Prostate gland (tissue), 2 donors: ENCODE results near the gene SLC39A1.
"Not testable (repeated sequence)": the region's sequence is repeated elsewhere in the genome, so short reads cannot be mapped to it uniquely, and the experiment has no call there.

Source experiments
- POLR2A ChIP-seq: fragments of 450-650 bp; IDR thresholded peaks from one replicate; pipeline ENCODE4 v1.6.1; 2016; ENCODE audit warnings: antibody characterized with exemption, mild to moderate bottlenecking
- POLR2AphosphoS5 ChIP-seq: sonication (generic); formaldehyde crosslinking; IDR thresholded peaks from one replicate; pipeline ENCODE4 v1.6.1; 2017; ENCODE audit warnings: antibody characterized with exemption
- TF ChIP-seq, protein P1 (sequence below), 4 experiments: fragments of 200-600 bp in 2 of 4; fragments of 450-650 bp in 2 of 4; sonication (generic) in 2 of 4; IDR thresholded peaks; 1 replicate in 3 of 4; 2 replicates in 1 of 4; pipeline ENCODE4 v1.5.1; 2016 to 2019; ENCODE audit warnings: antibody characterized with exemption in 4 of 4, mild to moderate bottlenecking in 2 of 4, moderate library complexity in 2 of 4

DNA sequence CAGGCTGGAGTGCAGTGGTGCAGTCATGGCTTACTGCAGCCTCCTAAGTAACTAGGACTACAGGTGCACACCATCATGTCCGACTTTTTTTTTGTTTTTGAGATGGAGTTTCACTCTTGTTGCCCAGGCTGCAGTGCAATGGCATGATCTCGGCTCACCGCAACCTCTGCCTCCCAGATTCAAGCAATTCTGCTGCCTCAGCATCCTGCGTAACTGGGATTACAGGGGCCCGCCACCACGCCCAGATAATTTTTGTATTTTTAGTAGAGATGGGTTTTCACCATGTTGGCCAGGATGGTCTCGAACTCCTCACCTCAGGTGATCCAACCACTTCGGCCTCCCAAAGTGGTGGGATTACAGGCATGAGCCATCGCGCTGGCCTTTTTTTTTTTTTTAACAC is 33.5 kb upstream of the SLC39A1 start:
- not testable (repeated sequence) for TF ChIP-seq POLR2A, POLR2AphosphoS5
- TF ChIP-seq, protein P1, sequence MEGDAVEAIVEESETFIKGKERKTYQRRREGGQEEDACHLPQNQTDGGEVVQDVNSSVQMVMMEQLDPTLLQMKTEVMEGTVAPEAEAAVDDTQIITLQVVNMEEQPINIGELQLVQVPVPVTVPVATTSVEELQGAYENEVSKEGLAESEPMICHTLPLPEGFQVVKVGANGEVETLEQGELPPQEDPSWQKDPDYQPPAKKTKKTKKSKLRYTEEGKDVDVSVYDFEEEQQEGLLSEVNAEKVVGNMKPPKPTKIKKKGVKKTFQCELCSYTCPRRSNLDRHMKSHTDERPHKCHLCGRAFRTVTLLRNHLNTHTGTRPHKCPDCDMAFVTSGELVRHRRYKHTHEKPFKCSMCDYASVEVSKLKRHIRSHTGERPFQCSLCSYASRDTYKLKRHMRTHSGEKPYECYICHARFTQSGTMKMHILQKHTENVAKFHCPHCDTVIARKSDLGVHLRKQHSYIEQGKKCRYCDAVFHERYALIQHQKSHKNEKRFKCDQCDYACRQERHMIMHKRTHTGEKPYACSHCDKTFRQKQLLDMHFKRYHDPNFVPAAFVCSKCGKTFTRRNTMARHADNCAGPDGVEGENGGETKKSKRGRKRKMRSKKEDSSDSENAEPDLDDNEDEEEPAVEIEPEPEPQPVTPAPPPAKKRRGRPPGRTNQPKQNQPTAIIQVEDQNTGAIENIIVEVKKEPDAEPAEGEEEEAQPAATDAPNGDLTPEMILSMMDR (IDR thresholded peaks at IDR 0.05), result not testable (repeated sequence)
